ENCODE measurements around the gene CHRM5. TPM values are rescaled to one million over a fixed set of nuclear protein-coding genes. Genes with fewer than 3 reads are reported as not detected.

Gene CHRM5
- total and polyA plus RNA-seq, 2 donors (not counting 3 experiments of a cell fraction or from before 2014, with no cell fraction given) = 0.03 TPM; not detected in 1

DNA sequence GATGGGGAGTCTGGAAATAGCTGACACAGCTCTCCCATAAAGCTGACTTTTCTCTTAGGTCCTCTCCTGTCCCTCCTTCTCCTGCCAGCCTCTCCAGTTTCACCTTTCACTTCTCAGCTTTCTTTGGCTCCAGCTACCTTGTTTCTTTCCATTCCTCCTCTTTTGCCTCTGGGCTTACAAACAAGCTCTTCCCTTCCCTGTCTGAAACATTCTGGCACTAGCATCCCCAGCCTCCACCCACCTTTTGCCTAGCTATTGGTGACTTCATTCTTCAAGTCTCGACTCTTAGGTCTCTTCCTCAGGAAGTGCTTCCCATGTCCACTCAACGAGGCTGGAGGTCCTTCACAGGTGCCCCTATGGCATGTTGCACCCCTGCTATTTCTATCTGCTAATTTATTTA, 91.2 kb downstream of the CHRM5 start:
- no peaks in the 10 kb centered on the region for H3K36me3 ChIP-seq (ENCODE audit: control insufficient read depth in 2 of 2, extremely low read depth in 1 of 2, insufficient read depth in 2 of 2, low read length in 2 of 2)
- no peak overlapping the region for H3K27ac ChIP-seq (ENCODE audit: insufficient read depth, low read depth, low read length)
- FAIRE-seq (no peak), DNase-seq (ENCODE audit: low read depth, low spot score) (no peak)
- intact Hi-C loops (cut with micrococcal nuclease) (no loop called here), dilution Hi-C loops (cut with MboI; ENCODE audit: extremely low pct_ligation_motif_present, low sequenced_read_pairs) (no loop called here)
- H3K9me3 ChIP-seq (replicated peaks; ENCODE audit: control insufficient read depth, insufficient read depth, low read length) = no peaks in the 10 kb centered on the region
- H3K9me1 ChIP-seq (replicated peaks; ENCODE audit: control insufficient read depth, extremely low read depth, insufficient read depth, low read length) = no peaks in the 10 kb centered on the region
- no peaks in the 10 kb centered on the region for H3K27me3 ChIP-seq (ENCODE audit: control insufficient read depth in 2 of 2, insufficient read depth in 2 of 2, low read length in 2 of 2)
- H3K4me1 ChIP-seq (ENCODE audit: control insufficient read depth, extremely low read depth, insufficient read depth, low read length) = peaks cover 9% of the 10 kb centered on the region
- H3K4me2 ChIP-seq (ENCODE audit: insufficient read depth, low read length) = no peak overlapping the region
- ChIA-PET POLR2A (interaction anchor here (0.6 kb wide), 1 partner anchor 22 kb away, joined by 3 read pairs; no protein-coding TSS in a partner anchor), CTCF (interaction anchor here (0.6 to 6.3 kb wide), 4 partner anchors 14 to 528 kb away, joined by 4 to 67 read pairs (median 8); partner anchors contain the start of gene KATNBL1)
- no peaks in the 10 kb centered on the region for H3K79me2 ChIP-seq (ENCODE audit: control insufficient read depth, insufficient read depth, low read length)
- BruUV-seq (replicated peaks) = no TSS peak
- no peak overlapping the region for H3K4me3 ChIP-seq (replicated peaks in 1 of 3; ENCODE audit: insufficient read depth in 1 of 3, low read depth in 1 of 3, low read length in 3 of 3)
- no peaks in the 10 kb centered on the region for H4K20me1 ChIP-seq (replicated peaks; ENCODE audit: control insufficient read depth, extremely low read depth, insufficient read depth, low read length)
- H3K9ac ChIP-seq (replicated peaks; ENCODE audit: extremely low read depth, insufficient read depth, low read length) = no peak overlapping the region
- H2AFZ ChIP-seq (ENCODE audit: low read depth, low read length) = no peak overlapping the region
- TF ChIP-seq, protein P1, sequence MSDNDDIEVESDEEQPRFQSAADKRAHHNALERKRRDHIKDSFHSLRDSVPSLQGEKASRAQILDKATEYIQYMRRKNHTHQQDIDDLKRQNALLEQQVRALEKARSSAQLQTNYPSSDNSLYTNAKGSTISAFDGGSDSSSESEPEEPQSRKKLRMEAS (IDR thresholded peaks at IDR 0.05; ENCODE audit: insufficient read depth, insufficient read length) = no peak
- TF ChIP-seq GATA2 (IDR thresholded peaks at IDR 0.05; ENCODE audit: insufficient read depth, insufficient read length, low read depth, low read length) (no peak), POLR2A (IDR thresholded peaks at IDR 0.05; ENCODE audit: low read depth, low read length) (no peak), JUN (IDR thresholded peaks at IDR 0.05; ENCODE audit: borderline replicate concordance, insufficient read depth, insufficient read length, low read depth) (no peak), POLR2AphosphoS5 (IDR thresholded peaks at IDR 0.05; ENCODE audit: insufficient read depth, low read depth, low read length) (no peak), EZH2 (IDR thresholded peaks at IDR 0.05; ENCODE audit: borderline replicate concordance, low read depth, low read length, severe bottlenecking) (no peak), FOS (IDR thresholded peaks at IDR 0.05; ENCODE audit: borderline replicate concordance, insufficient read depth, low read length) (no peak), MYC (IDR thresholded peaks at IDR 0.05; ENCODE audit: low read depth, low read length) (no peak)
- TF ChIP-seq, protein P2, sequence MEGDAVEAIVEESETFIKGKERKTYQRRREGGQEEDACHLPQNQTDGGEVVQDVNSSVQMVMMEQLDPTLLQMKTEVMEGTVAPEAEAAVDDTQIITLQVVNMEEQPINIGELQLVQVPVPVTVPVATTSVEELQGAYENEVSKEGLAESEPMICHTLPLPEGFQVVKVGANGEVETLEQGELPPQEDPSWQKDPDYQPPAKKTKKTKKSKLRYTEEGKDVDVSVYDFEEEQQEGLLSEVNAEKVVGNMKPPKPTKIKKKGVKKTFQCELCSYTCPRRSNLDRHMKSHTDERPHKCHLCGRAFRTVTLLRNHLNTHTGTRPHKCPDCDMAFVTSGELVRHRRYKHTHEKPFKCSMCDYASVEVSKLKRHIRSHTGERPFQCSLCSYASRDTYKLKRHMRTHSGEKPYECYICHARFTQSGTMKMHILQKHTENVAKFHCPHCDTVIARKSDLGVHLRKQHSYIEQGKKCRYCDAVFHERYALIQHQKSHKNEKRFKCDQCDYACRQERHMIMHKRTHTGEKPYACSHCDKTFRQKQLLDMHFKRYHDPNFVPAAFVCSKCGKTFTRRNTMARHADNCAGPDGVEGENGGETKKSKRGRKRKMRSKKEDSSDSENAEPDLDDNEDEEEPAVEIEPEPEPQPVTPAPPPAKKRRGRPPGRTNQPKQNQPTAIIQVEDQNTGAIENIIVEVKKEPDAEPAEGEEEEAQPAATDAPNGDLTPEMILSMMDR (IDR thresholded peaks at IDR 0.05; ENCODE audit: extremely low read depth in 1 of 2, insufficient read depth in 1 of 2, low read depth in 1 of 2, low read length in 2 of 2) = no peak

Data from endothelial cell of umbilical vein (primary cell).